ENCODE results near the gene HS3ST2.
"Not testable (repeated sequence)": the region's sequence is repeated elsewhere in the genome, so short reads cannot be mapped to it uniquely, and the experiment has no call there.

The HS3ST2 gene

DNA sequence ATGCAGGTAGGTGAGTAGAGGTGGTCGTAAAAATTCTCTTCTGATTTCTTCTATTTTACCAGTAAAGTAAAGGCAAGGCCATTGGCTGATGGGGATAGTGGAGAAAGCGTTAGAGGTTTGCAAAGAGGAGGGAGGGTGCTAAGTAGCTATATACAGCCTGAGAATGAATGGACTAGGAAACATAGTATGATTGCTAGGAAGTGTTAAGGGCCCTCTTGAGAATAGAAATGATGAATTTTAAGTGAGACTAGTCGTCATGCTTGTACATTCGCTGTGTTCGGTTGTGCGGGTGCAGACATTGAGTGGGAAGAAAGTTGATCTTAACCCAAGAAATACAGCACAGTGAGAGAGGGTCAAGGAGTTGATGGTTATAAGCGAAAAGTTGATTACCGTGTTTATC is 7.2 kb upstream of the HS3ST2 start:
- intact Hi-C loops (cut with DNase I): no loop called here

DNA sequence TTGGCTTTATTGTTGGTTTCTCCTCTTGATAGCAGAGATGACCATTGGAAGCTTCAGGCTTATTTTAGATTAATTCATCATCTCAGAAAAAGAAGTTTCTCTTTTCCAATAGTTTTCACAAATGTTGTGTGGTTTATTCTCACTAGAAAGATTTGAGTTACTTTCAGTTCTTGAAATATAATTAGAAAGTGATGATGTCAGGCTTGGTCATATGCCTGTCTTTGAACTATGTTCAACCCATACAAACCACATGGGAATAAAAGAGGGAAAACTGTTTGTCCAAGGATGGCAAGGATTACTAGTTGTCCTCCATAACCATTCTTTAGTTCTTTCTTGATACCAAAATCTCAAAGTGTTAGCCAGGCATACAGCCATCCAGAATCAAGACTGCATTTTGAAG is 3.7 kb upstream of the HS3ST2 start:
- no peak for DNase-seq
- intact Hi-C loops (cut with DNase I): no loop called here

More for the DNA sequence above, 7.2 kb upstream of the HS3ST2 start:
- DNase-seq: no peak

DNA sequence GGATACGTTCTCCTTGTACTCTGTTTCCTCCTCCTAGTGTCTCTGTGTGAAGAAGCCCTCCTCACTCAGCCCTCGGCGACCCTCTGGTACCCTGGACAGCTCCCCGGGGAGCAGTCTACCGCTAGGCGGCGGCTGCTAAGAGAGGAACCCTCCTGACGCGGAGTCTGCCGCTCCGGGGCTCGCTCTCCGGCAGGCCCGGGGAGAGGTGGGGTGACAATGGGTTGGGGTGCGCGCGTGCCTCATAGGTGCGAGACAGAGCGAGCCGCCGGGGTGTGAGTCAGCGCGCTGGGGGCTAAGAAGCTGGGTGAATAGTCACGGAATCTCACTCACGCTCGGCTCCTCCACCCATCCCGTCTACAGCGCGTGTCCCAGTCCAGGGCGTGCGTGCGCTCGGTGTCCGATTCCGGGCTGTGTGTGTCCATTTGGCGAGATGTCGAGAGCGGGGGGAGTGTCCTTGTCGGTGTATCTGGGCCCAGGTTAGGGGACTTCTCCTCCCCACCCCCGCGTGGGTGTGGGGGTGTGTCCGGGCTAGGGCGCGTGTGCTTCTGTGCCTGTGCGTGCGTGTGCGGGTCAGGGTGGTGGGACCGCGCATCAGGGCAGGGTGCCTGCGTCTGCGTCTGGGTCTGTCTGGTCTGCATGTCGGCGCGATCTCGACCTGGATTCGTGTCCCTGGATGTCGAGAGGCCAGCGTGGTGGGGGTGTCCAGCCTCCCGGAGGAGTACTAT is 577 bp upstream of the HS3ST2 start:
- intact Hi-C loops (cut with DNase I): no loop called here
- peak; percentile 9 to 79 (median 53) for DNase-seq

GRCh38 chr16:22814711-22815105 is 746 bp downstream of the HS3ST2 start:
- intact Hi-C loops (cut with DNase I): no loop called here
- peak in 1 of 42 donors; percentile 4 for DNase-seq

- intact Hi-C loops (cut with DNase I): no loop called here
Measured at GRCh38 chr16:22815863-22816262, 1.9 kb downstream of the HS3ST2 start.

DNA sequence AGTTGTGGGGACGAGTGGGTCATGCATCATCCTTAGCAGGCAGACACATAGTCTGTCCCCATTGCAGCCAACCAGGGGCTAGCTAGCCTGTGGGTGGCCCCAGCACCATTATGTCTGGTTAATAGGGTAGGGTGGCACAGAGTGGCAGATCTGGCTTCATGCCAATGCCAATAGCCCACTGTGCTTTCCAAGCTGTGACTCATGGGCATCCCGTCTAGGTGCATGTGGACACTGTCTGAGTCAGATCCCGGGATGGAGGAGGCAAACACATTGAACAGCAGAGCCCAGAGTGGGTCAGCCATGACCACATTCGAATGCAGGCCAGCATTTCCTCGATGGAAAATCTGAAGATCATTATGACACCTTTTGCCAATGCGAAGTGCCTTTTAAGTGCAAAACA is 2.5 kb downstream of the HS3ST2 start:
- DNase-seq: no peak

More at GRCh38 chr16:22815863-22816262, 1.9 kb downstream of the HS3ST2 start:
- DNase-seq: no peak

GRCh38 chr16:22818736-22819135 is 4.8 kb downstream of the HS3ST2 start:
- intact Hi-C loops (cut with DNase I); DNase-seq: not testable (repeated sequence)

More for the DNA sequence above, 2.5 kb downstream of the HS3ST2 start:
- intact Hi-C loops (cut with DNase I): no loop called here

DNA sequence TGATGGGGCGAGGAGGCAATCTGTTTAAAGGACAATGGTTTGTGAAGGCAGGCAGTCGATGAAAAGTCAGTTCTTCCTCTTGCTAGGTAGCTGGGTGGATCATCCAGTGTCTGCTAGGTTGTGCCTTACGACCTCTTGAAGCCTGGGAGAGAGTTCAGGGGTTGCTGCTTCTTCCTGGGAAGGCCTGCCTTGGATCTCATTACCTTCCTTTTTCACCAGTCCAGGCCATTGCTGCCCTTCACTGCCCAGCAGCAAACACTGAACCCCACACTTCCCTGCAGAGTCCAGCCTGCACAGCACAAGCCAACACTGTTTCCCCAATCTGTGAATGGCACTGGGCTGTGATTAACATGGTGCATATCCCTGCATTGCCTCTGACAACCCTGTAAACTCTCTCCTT is 24.7 kb downstream of the HS3ST2 start:
- no peak for DNase-seq
- intact Hi-C loops (cut with DNase I): no loop called here

- intact Hi-C loops (cut with DNase I): not testable (repeated sequence)
Measured at GRCh38 chr16:22842031-22842430, 28.1 kb downstream of the HS3ST2 start.

DNA sequence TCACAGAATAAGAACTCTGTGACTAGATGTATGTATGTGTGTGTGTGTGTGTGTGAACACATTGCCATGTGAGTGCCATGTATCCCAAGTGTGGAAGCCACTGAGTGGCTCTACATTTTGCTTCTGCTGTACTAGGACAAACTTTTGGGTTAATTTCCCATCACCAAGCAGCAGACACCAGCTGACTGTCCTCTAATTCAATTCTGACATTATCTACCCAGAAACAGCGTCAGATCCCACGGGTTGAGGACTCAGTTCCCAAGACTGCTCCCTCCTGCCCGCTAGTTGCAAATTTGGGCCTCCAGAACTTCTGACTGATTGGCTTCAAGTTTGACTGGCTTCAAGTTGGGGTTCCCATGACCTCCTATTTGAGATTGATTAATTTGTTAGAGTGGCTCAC is 29.2 kb downstream of the HS3ST2 start:
- intact Hi-C loops (cut with DNase I): no loop called here
- DNase-seq: no peak

More at GRCh38 chr16:22842031-22842430, 28.1 kb downstream of the HS3ST2 start:
- DNase-seq: not testable (repeated sequence)

- intact Hi-C loops (cut with DNase I): no loop called here
- DNase-seq: no peak
Measured at GRCh38 chr16:22843856-22844255, 29.9 kb downstream of the HS3ST2 start.

GRCh38 chr16:22844416-22844815 is 30.5 kb downstream of the HS3ST2 start:
- intact Hi-C loops (cut with DNase I): no loop called here
- DNase-seq: peak in 1 of 42 donors; percentile 3

DNA sequence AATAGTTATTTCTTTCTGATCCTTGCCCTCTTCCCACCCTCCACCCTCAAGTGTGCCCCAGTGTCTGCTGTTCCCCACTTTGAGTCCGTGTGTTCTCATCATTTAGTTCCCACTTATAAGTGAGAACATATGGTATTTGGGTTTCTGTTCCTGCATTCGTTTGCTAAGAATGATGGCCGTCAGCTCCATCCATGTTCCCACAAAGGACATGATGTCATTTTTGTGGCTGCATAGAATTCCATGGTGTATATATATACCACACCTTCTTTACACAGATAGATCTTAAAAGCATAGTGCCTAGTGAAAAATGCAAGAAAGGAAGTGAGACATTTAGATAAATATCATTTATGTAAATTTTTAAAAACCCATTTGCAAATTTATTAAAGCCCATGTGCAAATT is 33.1 kb downstream of the HS3ST2 start:
- intact Hi-C loops (cut with DNase I): no loop called here
- no peak for DNase-seq

DNA sequence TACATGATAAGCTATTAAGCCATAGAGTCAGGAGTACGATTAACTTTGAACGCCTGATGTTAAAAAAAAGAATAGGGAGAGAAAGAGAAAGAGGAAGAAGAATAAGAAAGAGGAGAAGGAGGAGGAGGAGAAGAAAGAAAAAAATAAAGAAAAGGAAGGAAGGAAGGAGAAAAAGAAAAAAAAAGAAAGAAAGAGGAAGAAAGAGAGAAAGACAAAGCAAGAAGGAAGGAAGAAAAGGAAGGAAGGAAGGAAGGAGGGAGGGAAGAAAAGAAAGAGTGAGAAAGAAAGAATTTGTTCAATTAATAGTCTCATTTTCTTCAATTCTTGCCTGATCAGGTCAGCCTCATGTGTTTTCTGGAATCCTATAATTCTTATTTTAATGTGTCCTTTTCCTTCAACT is 33.7 kb downstream of the HS3ST2 start:
- no peak for DNase-seq
- intact Hi-C loops (cut with DNase I): no loop called here

- DNase-seq: peak in 19 of 42 donors; percentile 4 to 63 (median 16)
- intact Hi-C loops (cut with DNase I): no loop called here
Measured at GRCh38 chr16:22848451-22848850, 34.5 kb downstream of the HS3ST2 start.

DNA sequence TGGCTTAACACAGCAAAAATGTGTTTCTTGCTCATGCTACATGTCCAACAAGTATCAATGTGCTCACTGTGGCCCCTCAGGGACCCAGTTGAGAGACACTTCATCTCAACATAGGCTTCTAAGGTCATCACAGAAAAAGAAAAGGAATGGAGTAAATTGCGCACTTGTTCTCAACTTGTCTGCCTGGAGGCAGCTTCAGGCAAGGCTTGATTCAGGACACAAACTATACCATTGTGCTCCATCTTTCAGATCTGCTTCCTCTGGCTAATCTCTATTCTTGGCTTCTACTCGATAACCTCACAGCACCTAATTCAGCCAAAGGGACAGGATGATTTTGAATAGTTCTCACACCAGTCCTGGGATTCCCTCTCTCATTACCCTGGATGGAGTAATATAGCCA is 35.6 kb downstream of the HS3ST2 start:
- intact Hi-C loops (cut with DNase I): no loop called here
- DNase-seq: peak in 1 of 42 donors; percentile 4

- DNase-seq: no peak
- intact Hi-C loops (cut with DNase I): no loop called here
Measured at GRCh38 chr16:22855231-22855630, 41.3 kb downstream of the HS3ST2 start.

GRCh38 chr16:22857296-22858025 is 43.5 kb downstream of the HS3ST2 start:
- intact Hi-C loops (cut with DNase I): no loop called here
- no peak for DNase-seq

DNA sequence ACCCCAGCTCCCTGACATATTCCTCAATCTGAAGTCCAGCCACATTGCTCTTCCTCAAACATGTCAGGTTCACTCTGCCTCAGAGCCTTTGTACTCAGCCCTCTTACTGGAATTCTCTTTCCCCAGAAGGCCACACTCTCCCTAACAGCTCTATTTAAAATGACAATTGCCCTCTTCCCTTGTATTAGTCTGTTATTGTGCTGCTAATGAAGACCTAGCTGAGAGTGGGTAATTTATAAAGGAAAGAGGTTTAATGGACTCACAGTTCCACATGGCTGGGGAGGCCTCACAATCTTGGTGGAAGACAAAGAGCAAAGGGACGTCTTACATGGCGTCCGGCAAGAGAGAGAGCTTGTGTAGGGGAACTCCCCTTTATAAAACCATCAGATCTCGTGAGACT is 46.0 kb downstream of the HS3ST2 start:
- DNase-seq: no peak
- intact Hi-C loops (cut with DNase I): no loop called here

- intact Hi-C loops (cut with DNase I): no loop called here
Measured at GRCh38 chr16:22861580-22861979, 47.6 kb downstream of the HS3ST2 start.

DNA sequence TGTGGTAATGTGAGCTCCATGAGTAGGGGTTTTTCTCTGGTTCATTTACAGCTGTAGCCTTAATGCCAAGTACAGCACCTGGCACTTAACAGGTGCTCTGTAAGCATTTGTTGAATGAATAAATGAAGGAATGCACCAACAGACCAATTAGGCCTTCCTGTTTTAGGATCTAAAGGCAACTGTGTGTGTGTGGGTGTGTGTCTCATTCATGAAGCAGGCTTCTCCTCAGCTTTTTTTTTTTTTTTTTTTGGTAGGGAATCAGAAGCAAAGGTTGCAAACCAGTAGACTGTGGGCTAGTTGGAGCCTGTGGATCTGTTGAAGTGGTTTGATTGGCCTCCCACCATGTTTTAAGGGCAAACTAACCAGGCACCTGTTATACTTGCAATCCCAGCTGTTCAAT is 48.1 kb downstream of the HS3ST2 start:
- no peak for DNase-seq

More at GRCh38 chr16:22861580-22861979, 47.6 kb downstream of the HS3ST2 start:
- DNase-seq: no peak

More for the DNA sequence above, 48.1 kb downstream of the HS3ST2 start:
- intact Hi-C loops (cut with DNase I): no loop called here
